Lower lobe of right lung (tissue), 2 donors: ENCODE data around the gene HEATR5B. TPM values are rescaled to one million over a fixed set of nuclear protein-coding genes. Genes with fewer than 3 reads are reported as not detected.
A peak's percentile ranks its signal among the peaks of the same experiment; 100 is the strongest.

Experiments
- ATAC-seq, 2 donors: fragments of 200-7000 bp; cut with Tn5 transposase; one replicate each; pipeline ENCODE4 v1.9.1; 2020 to 2022; ENCODE audit warnings: mild to moderate bottlenecking in 2 of 2, moderate library complexity in 2 of 2
- DNase-seq: peaks from one replicate; pipeline ENCODE4 v3.0.0-alpha.2; 2020
- H3K27ac ChIP-seq: fragments of 200-600 bp; one replicate; pipeline ENCODE4 v1.8.0; 2022
- H3K27me3 ChIP-seq: fragments of 200-600 bp; one replicate; pipeline ENCODE4 v1.8.0; 2022; ENCODE audit warnings: low read depth
- H3K36me3 ChIP-seq: fragments of 200-600 bp; one replicate; pipeline ENCODE4 v1.8.0; 2022; ENCODE audit warnings: mild to moderate bottlenecking
- H3K4me1 ChIP-seq: fragments of 200-600 bp; one replicate; pipeline ENCODE4 v1.8.0; 2022
- H3K4me3 ChIP-seq: fragments of 200-600 bp; one replicate; pipeline ENCODE4 v1.8.0; 2022; ENCODE audit warnings: mild to moderate bottlenecking
- H3K9me3 ChIP-seq: fragments of 200-600 bp; one replicate; pipeline ENCODE4 v1.8.0; 2022
- intact Hi-C: fragments of 100-400 bp; cut with DNase I; formaldehyde crosslinking; loops from one replicate; pipeline ENCODE4 v1.11.0; 2022
- long read RNA-seq: library from polyadenylated mRNA; unstranded; transcript quantifications from one replicate; pipeline ENCODE4 v2.0.0, GENCODE V29; 2021
- total RNA-seq: library from RNA; stranded (reverse); fragmentation: NEBNext Ultra II Directional; extraction: Animal tissue kit (Norgen Biotek cat#: 25700); gene quantifications from one replicate; pipeline ENCODE4 v1.2.1, GENCODE V29; 2021
- TF ChIP-seq, protein P1 (sequence below): fragments of 200-600 bp; IDR thresholded peaks from one replicate; pipeline ENCODE4 v1.8.0; 2022; ENCODE audit warnings: antibody characterized with exemption, mild to moderate bottlenecking
- donor health status: DM: no; HTN: yes; CAD: no; lungs with severe emphysema.

Gene HEATR5B
- 33.9 TPM for total RNA-seq
- long read RNA-seq, full-length matches to known transcripts, result 1 of 28 reads
- long read RNA-seq, partial matches to known transcripts, result 9 of 28 reads
- long read RNA-seq, other reads (novel, unspliced or antisense), result 18 of 28 reads

DNA sequence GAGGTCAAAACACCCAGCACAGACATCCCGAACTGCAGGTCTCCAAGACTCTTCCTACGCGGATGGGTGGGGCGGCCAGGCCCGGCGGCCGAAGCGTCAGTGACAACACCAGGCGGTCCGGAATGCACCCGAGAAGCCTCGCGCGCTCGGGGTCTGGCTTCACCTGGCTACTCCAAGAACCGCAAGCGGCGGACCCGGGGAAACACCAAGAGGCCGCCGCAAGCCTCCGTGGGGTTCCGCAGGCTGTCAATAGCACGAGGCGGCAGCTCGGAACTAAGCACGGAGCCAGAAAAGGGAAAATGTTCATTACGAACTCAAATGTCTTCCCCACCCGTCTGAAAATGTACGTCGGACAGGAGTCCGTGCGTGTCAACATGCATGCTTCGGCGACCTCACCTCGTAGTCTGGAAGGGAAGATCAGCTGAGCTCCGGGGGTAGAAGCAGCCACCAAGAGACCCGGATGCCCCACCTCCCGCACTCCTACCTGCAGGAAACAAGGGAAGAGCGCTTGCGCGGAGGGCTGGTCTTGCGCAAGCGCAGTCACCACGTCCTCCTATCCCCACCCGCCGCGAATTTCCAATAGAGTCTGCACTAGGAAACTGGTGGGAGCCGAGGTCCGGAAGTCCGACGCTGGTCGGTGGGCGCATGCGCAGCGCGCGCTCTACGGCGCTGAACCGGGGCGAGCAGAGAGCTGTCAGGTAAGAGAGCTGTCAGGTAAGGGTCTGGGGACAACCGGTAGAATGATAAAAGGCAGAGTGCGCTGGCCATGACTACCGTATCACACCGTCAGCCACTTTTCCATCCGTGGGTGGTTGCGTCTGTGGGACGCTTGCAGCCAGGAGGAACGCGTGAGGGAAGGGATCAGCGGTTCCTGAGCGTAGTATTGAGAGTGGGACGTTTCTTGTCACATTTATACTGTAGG, at the start of gene HEATR5B, which contains the start of gene GPATCH11:
Gene HEATR5B, minus strand, starts transcription at position 500 of the 922 bp plus-strand sequence. CDS start 958 bp downstream, outside the sequence.
Gene GPATCH11, plus strand, starts transcription at position 646 of the 922 bp plus-strand sequence. CDS start 3,864 bp downstream, outside the sequence.
- Histone ChIP-seq H3K36me3 (peaks cover 32% of the 10 kb centered on the region), H3K27ac (peak within 1 kb of the TSS; percentile 89), H3K4me3 (peak within 1 kb of the TSS; percentile 98), H3K4me1 (peaks cover 55% of the 10 kb centered on the region), H3K27me3 (no peaks in the 10 kb centered on the region), H3K9me3 (no peaks in the 10 kb centered on the region)
- DNase-seq (peak; percentile 95), ATAC-seq (peak; percentile 99)
- TF ChIP-seq, protein P1, sequence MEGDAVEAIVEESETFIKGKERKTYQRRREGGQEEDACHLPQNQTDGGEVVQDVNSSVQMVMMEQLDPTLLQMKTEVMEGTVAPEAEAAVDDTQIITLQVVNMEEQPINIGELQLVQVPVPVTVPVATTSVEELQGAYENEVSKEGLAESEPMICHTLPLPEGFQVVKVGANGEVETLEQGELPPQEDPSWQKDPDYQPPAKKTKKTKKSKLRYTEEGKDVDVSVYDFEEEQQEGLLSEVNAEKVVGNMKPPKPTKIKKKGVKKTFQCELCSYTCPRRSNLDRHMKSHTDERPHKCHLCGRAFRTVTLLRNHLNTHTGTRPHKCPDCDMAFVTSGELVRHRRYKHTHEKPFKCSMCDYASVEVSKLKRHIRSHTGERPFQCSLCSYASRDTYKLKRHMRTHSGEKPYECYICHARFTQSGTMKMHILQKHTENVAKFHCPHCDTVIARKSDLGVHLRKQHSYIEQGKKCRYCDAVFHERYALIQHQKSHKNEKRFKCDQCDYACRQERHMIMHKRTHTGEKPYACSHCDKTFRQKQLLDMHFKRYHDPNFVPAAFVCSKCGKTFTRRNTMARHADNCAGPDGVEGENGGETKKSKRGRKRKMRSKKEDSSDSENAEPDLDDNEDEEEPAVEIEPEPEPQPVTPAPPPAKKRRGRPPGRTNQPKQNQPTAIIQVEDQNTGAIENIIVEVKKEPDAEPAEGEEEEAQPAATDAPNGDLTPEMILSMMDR, result no peak
- intact Hi-C loops, result no loop called here

DNA sequence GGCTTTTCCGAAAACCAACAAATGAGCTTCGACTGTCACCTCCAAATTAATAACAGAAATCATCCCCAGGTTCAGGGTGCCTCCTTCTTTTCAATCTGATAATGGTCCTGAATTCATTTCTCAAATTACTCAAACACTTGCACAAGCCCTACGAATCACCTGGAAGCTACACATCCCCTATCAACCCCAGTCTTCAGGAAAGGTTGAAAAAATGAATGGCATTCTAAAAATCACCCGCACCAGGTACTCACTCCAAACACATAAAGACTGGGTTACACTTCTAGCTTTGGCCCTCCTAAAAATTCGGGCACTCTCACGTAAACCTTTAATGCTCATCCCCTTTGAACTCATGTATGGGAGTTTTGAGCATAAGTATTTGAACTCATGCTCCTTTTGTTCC, 48.7 kb upstream of the HEATR5B start:
- no peak for DNase-seq
- Histone ChIP-seq H3K27ac (no peak overlapping the region), H3K27me3 (no peaks in the 10 kb centered on the region), H3K4me1 (no peaks in the 10 kb centered on the region), H3K36me3 (peaks cover 98% of the 10 kb centered on the region), H3K9me3 (no peaks in the 10 kb centered on the region), H3K4me3 (no peak overlapping the region)
- intact Hi-C loops, result no loop called here
- TF ChIP-seq, protein P1, result no peak
- ATAC-seq, result no peak

DNA sequence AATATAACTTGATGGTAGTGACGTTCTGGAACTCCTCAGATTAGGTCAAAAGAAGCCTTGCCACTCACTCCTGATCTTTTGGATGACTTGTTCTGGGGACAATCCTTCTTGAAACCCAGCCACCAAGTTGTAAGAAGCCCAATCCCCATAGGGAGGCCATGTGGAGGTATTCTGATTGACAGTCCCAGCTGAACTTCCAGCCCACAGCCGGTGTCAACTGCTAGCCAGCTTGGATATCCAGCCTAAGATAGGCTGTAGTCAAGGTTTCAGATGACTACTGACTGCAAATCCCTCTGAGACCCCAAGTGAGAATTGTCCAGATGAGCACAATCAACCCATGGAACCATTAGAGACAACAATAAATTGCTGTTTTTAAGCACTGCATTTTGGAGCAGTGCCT, 41.2 kb upstream of the HEATR5B start:
- Histone ChIP-seq H3K4me1 (no peaks in the 10 kb centered on the region), H3K4me3 (no peak overlapping the region), H3K9me3 (no peaks in the 10 kb centered on the region), H3K36me3 (peaks cover 91% of the 10 kb centered on the region), H3K27ac (no peak overlapping the region), H3K27me3 (no peaks in the 10 kb centered on the region)
- TF ChIP-seq, protein P1, result no peak
- intact Hi-C loops, result no loop called here
- no peak for DNase-seq
- ATAC-seq, result no peak

DNA sequence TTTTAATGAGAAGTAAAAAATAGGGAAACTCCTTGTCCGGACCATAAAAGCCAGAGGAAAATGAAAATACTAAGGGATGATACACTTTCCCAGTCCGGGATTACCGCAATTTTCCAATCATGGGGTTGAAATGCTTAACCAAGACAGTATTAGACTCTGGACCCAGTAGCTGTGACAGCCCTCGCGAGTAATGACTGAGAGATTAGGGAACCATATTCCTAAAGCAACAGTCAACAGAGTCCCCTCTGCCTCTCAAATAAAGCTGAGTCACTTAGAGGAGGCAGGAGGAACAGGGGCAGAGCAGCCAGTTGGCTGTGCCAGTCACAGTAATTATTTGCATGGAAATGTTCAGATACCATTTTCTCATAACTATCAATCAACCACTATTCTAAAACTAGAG, 35.0 kb upstream of the HEATR5B start:
- H3K4me1 ChIP-seq, result no peaks in the 10 kb centered on the region
- intact Hi-C loops, result no loop called here
- H3K27ac ChIP-seq, result no peak overlapping the region
- no peak overlapping the region for H3K4me3 ChIP-seq
- no peaks in the 10 kb centered on the region for H3K9me3 ChIP-seq
- DNase-seq (no peak), ATAC-seq (no peak)
- H3K27me3 ChIP-seq, result no peaks in the 10 kb centered on the region
- TF ChIP-seq, protein P1, result no peak
- peaks cover 94% of the 10 kb centered on the region for H3K36me3 ChIP-seq

DNA sequence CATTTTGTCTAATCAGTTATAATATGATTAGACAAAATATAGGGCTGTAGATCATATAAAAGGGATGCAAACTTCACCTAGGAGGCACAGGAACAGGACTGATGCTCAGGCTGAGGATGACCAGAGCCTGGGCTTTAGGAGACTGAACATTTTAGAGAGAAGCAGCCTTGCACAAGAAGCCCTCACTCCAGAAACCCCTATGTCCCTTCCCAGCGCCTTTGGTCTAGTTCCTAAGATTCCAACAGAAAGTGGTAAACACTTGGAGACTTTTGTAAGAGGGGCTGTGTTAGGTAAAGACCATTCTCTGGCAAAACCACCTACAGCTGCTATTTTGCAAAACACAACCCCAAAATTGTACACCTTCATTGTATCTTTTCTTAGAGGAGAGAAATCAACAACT, 33.4 kb upstream of the HEATR5B start:
- Histone ChIP-seq H3K4me1 (no peaks in the 10 kb centered on the region), H3K36me3 (peaks cover 97% of the 10 kb centered on the region), H3K9me3 (no peaks in the 10 kb centered on the region), H3K4me3 (no peak overlapping the region), H3K27me3 (no peaks in the 10 kb centered on the region), H3K27ac (no peak overlapping the region)
- intact Hi-C loops, result no loop called here
- DNase-seq (no peak), ATAC-seq (no peak)
- TF ChIP-seq, protein P1, result no peak
